HG03575 (cell line): Measurements from ENCODE around the gene TMC7.

Experiments
- ATAC-seq: cut with Tn5 transposase; IDR thresholded peaks from one replicate; pipeline ENCODE4 v1.9.1; 2021; ENCODE audit not compliant: unreplicated experiment, insufficient number of reproducible peaks, low FRiP score; ENCODE audit errors: extremely low read depth

TMC7 gene

GRCh38 chr16:19105891-19106624, 122.3 kb downstream of the TMC7 start:
- no peak for ATAC-seq

- no peak for ATAC-seq
Measured at GRCh38 chr16:19106625-19107020, 122.9 kb downstream of the TMC7 start.

GRCh38 chr16:19108409-19109287, 124.9 kb downstream of the TMC7 start:
- ATAC-seq, result no peak

- ATAC-seq, result no peak
Measured at GRCh38 chr16:19109288-19109664, 125.5 kb downstream of the TMC7 start.

- ATAC-seq, result no peak
Measured at GRCh38 chr16:19110537-19111360, 127.0 kb downstream of the TMC7 start.

GRCh38 chr16:19112099-19112407, 128.3 kb downstream of the TMC7 start:
- ATAC-seq, result no peak
